ENCODE results near the gene NR2F2.

DNA sequence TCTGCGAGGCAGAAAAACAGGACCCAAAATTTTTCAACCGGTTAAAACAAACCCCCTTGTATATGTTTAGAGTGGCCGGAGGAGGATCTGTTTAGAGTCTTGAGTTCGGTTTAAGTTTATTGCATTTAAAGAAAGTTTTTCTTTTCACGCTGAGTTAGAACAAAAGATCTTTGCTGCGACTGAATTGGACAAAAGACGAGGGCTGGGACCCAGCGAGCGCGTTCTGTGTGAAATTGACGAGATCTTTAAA is 9.8 kb downstream of the NR2F2 start:
- TF ChIP-seq, protein P1, sequence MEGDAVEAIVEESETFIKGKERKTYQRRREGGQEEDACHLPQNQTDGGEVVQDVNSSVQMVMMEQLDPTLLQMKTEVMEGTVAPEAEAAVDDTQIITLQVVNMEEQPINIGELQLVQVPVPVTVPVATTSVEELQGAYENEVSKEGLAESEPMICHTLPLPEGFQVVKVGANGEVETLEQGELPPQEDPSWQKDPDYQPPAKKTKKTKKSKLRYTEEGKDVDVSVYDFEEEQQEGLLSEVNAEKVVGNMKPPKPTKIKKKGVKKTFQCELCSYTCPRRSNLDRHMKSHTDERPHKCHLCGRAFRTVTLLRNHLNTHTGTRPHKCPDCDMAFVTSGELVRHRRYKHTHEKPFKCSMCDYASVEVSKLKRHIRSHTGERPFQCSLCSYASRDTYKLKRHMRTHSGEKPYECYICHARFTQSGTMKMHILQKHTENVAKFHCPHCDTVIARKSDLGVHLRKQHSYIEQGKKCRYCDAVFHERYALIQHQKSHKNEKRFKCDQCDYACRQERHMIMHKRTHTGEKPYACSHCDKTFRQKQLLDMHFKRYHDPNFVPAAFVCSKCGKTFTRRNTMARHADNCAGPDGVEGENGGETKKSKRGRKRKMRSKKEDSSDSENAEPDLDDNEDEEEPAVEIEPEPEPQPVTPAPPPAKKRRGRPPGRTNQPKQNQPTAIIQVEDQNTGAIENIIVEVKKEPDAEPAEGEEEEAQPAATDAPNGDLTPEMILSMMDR (IDR thresholded peaks at IDR 0.05; ENCODE audit: low read length), result no peak
- no peak for TF ChIP-seq EZH2 (optimal IDR thresholded peaks at IDR 0.05; ENCODE audit: low read depth, low read length)
- no peak for TF ChIP-seq EZH2phosphoT487 (IDR thresholded peaks at IDR 0.05; ENCODE audit: low read length)

Data from MM.1S (cell line).